ENCODE results near the gene ZNF155. TPM values are rescaled to one million over a fixed set of nuclear protein-coding genes. Genes with fewer than 3 reads are reported as not detected.
A peak's percentile ranks its signal among the peaks of the same experiment; 100 is the strongest.
"Not testable (repeated sequence)": the region's sequence is repeated elsewhere in the genome, so short reads cannot be mapped to it uniquely, and the experiment has no call there.

The ZNF155 gene
- total RNA-seq, 1 donor from 2014 or later, result 5.8 TPM

- H3K4me3 ChIP-seq (ENCODE audit: low read depth, low read length), result no peak overlapping the region
- no peaks in the 10 kb centered on the region for H3K27me3 ChIP-seq (ENCODE audit: control insufficient read depth, insufficient read depth, low read length)
- no peaks in the 10 kb centered on the region for H3K36me3 ChIP-seq (ENCODE audit: control insufficient read depth, insufficient read depth, low read length)
- no peak for TF ChIP-seq CTCF (IDR thresholded peaks at IDR 0.05; ENCODE audit: insufficient read depth, low read length, poor library complexity, severe bottlenecking)
- DNase-seq (ENCODE audit: low read depth), result no peak
Observed at GRCh38 chr19:43941209-43941608, 42.8 kb upstream of the ZNF155 start.

- not testable (repeated sequence) for H3K36me3 ChIP-seq (ENCODE audit: control insufficient read depth, insufficient read depth, low read length); H3K27me3 ChIP-seq (ENCODE audit: control insufficient read depth, insufficient read depth, low read length); H3K4me3 ChIP-seq (ENCODE audit: low read depth, low read length); DNase-seq (ENCODE audit: low read depth)
Observed at GRCh38 chr19:43947412-43947811, 36.6 kb upstream of the ZNF155 start.

- not testable (repeated sequence) for H3K4me3 ChIP-seq (ENCODE audit: low read depth, low read length); H3K27me3 ChIP-seq (ENCODE audit: control insufficient read depth, insufficient read depth, low read length); H3K36me3 ChIP-seq (ENCODE audit: control insufficient read depth, insufficient read depth, low read length); DNase-seq (ENCODE audit: low read depth)
Observed at GRCh38 chr19:43949803-43950202, 34.2 kb upstream of the ZNF155 start.

GRCh38 chr19:43950834-43951645 is 32.9 kb upstream of the ZNF155 start, which contains the start of gene ZNF221:
TSS of gene ZNF221 (plus strand) at chr19:43951228. CDS start at chr19:43962727, 11,499 bp downstream.
- TF ChIP-seq CTCF (IDR thresholded peaks at IDR 0.05; ENCODE audit: insufficient read depth, low read length, poor library complexity, severe bottlenecking), result peak; percentile 44
- no peaks in the 10 kb centered on the region for H3K36me3 ChIP-seq (ENCODE audit: control insufficient read depth, insufficient read depth, low read length)
- H3K27me3 ChIP-seq (ENCODE audit: control insufficient read depth, insufficient read depth, low read length), result no peaks in the 10 kb centered on the region
- peak within 1 kb of the TSS; percentile 74 for H3K4me3 ChIP-seq (ENCODE audit: low read depth, low read length)
- peak; percentile 98 for DNase-seq (ENCODE audit: low read depth)

- no peak for DNase-seq (ENCODE audit: low read depth)
- Histone ChIP-seq H3K36me3 (ENCODE audit: control insufficient read depth, insufficient read depth, low read length) (no peaks in the 10 kb centered on the region), H3K27me3 (ENCODE audit: control insufficient read depth, insufficient read depth, low read length) (no peaks in the 10 kb centered on the region), H3K4me3 (ENCODE audit: low read depth, low read length) (no peak overlapping the region)
- TF ChIP-seq CTCF (IDR thresholded peaks at IDR 0.05; ENCODE audit: insufficient read depth, low read length, poor library complexity, severe bottlenecking), result no peak
Observed at GRCh38 chr19:43956827-43957226, 27.2 kb upstream of the ZNF155 start.

- no peak for TF ChIP-seq CTCF (IDR thresholded peaks at IDR 0.05; ENCODE audit: insufficient read depth, low read length, poor library complexity, severe bottlenecking)
- H3K27me3 ChIP-seq (ENCODE audit: control insufficient read depth, insufficient read depth, low read length), result no peaks in the 10 kb centered on the region
- H3K4me3 ChIP-seq (ENCODE audit: low read depth, low read length), result no peak overlapping the region
- H3K36me3 ChIP-seq (ENCODE audit: control insufficient read depth, insufficient read depth, low read length), result no peaks in the 10 kb centered on the region
- DNase-seq (ENCODE audit: low read depth), result no peak
Observed at GRCh38 chr19:43957891-43958290, 26.1 kb upstream of the ZNF155 start.

GRCh38 chr19:43960411-43960810 is 23.6 kb upstream of the ZNF155 start:
- Histone ChIP-seq H3K4me3 (ENCODE audit: low read depth, low read length) (no peak overlapping the region), H3K36me3 (ENCODE audit: control insufficient read depth, insufficient read depth, low read length) (peaks cover 2% of the 10 kb centered on the region), H3K27me3 (ENCODE audit: control insufficient read depth, insufficient read depth, low read length) (no peaks in the 10 kb centered on the region)
- no peak for DNase-seq (ENCODE audit: low read depth)
- TF ChIP-seq CTCF (IDR thresholded peaks at IDR 0.05; ENCODE audit: insufficient read depth, low read length, poor library complexity, severe bottlenecking), result no peak

Measured in kidney epithelial cell (primary cell).